ENCODE data around the gene MIA.

DNA sequence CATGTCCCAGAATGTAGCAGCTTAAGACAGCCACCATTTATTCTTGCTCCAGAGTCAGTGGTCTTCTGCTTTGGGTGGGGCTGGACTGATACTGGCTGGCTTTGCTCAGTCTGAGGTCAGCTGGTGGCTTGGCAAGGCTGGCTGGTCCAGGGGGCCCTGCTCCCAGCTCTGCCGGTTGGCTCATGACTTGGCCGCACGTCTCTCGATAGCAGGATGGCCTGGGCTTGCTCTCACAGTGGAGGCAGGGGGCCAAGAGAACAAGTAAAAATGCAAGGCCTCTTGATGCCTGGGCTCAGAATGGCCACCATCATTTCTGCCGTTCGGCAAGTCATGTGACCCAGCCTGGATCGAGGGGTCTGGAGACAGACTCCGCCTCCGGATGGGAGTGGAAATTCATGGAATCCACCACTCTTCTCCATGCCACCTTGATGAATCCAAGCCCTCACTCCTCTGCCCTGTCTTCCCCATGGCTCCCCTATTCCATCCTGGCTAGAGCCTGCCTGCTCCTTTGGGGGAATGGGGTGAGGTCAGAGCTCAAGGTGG is 38.1 kb upstream of the MIA start:
- TF ChIP-seq, protein P1, sequence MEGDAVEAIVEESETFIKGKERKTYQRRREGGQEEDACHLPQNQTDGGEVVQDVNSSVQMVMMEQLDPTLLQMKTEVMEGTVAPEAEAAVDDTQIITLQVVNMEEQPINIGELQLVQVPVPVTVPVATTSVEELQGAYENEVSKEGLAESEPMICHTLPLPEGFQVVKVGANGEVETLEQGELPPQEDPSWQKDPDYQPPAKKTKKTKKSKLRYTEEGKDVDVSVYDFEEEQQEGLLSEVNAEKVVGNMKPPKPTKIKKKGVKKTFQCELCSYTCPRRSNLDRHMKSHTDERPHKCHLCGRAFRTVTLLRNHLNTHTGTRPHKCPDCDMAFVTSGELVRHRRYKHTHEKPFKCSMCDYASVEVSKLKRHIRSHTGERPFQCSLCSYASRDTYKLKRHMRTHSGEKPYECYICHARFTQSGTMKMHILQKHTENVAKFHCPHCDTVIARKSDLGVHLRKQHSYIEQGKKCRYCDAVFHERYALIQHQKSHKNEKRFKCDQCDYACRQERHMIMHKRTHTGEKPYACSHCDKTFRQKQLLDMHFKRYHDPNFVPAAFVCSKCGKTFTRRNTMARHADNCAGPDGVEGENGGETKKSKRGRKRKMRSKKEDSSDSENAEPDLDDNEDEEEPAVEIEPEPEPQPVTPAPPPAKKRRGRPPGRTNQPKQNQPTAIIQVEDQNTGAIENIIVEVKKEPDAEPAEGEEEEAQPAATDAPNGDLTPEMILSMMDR (IDR thresholded peaks at IDR 0.05), result no peak
- TF ChIP-seq ZFX (IDR thresholded peaks at IDR 0.05; ENCODE audit: borderline replicate concordance), result no peak

All from 22Rv1 (cell line).